Thymus (tissue), 11 donors: ENCODE results near the gene LTBP3. TPM values are rescaled to one million over a fixed set of nuclear protein-coding genes. Genes with fewer than 3 reads are reported as not detected.
"Not testable (repeated sequence)": the region's sequence is repeated elsewhere in the genome, so short reads cannot be mapped to it uniquely, and the experiment has no call there.

ENCODE experiments used
- DNase-seq, 9 donors: peaks; one replicate each; pipeline ENCODE4 v3.0.0-alpha.2; 2013; ENCODE audit warnings: low spot score in 9 of 9, low read depth in 6 of 9, missing footprints in 1 of 9
- H3K27ac ChIP-seq, 2 donors: one replicate each; pipeline ENCODE4 v1.5.1; 2013; ENCODE audit warnings: control low read depth in 1 of 2, low read depth in 1 of 2, low read length in 1 of 2, mild to moderate bottlenecking in 1 of 2, moderate library complexity in 1 of 2
- H3K27me3 ChIP-seq, 2 donors: one replicate each; pipeline ENCODE4 v1.5.1; 2013; ENCODE audit warnings: low read length in 1 of 2; ENCODE audit not compliant: control insufficient read depth in 2 of 2, insufficient read depth in 1 of 2
- H3K36me3 ChIP-seq, 2 donors: one replicate each; pipeline ENCODE4 v1.5.1; 2013; ENCODE audit warnings: low read length in 1 of 2, mild to moderate bottlenecking in 1 of 2, moderate library complexity in 1 of 2; ENCODE audit not compliant: control insufficient read depth in 2 of 2, insufficient read depth in 2 of 2
- H3K4me1 ChIP-seq, 2 donors: one replicate each; pipeline ENCODE4 v1.5.1; 2013; ENCODE audit warnings: low read length in 2 of 2; ENCODE audit not compliant: control insufficient read depth in 2 of 2, insufficient read depth in 2 of 2
- H3K4me3 ChIP-seq, 2 donors: one replicate each; pipeline ENCODE4 v1.5.1; 2013; ENCODE audit warnings: low read length in 2 of 2, control low read depth in 1 of 2, mild to moderate bottlenecking in 1 of 2
- H3K9me3 ChIP-seq, 2 donors: one replicate each; pipeline ENCODE4 v1.5.1; 2013; ENCODE audit warnings: low read length in 1 of 2, mild to moderate bottlenecking in 1 of 2; ENCODE audit not compliant: control insufficient read depth in 2 of 2, insufficient read depth in 1 of 2
- WGBS: extraction: QIAGEN DNeasy Blood & Tissue Kit; methylation state at CpG from one replicate; pipeline ENCODE4 v1.1.7; 2013; 5-methylcytosine and 5-hydroxymethylcytosine counted together
- polyA plus RNA-seq: library from polyadenylated mRNA; stranded (reverse); fragments of 200-250 nt; gene quantifications from one replicate; pipeline ENCODE4 v1.2.3, GENCODE V29; 2013
- total RNA-seq: library from RNA; stranded (reverse); fragments of 120-200 nt; gene quantifications from one replicate; pipeline ENCODE4 v1.2.4, GENCODE V29; 2013
- donor health status: healthy.

The LTBP3 gene
- total and polyA plus RNA-seq, 2 donors: 13.3 to 64.6 TPM

DNA sequence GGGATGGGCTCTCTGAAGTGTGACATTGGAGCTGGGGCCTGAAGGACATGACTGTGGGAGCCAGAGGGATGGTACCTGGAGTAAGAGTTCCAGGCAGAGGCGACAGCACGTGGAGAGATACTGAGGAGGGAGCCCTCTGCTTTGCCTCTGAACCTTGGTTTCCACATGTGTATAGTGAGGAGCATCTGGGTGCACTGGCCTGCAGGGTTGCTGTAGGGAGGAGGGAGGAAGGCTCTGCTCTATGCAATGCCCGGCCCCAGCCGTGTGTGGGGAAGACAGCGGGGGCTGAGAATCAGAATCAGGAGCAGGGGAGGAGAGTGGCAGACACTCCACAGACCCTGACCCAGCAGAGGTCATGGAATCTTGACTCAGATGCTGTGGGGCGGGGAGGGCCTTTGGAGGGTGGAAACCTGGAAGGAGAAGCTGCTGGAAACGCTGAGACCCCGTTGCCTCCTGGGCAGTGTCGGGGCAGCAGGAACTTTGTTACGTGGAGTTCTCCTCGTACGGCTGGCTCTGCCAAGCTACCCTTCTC is 29.3 kb downstream of the LTBP3 start:
- Histone ChIP-seq H3K4me3 (no peak overlapping the region), H3K9me3 (no peaks in the 10 kb centered on the region), H3K27ac (no peak overlapping the region), H3K27me3 (no peaks in the 10 kb centered on the region), H3K4me1 (peaks cover 23 to 33% of the 10 kb centered on the region in 2 donors), H3K36me3 (peaks cover 53 to 56% of the 10 kb centered on the region in 2 donors)
- WGBS: 98% methylated on average over 12 of the region's 12 CpGs
- DNase-seq: no peak

DNA sequence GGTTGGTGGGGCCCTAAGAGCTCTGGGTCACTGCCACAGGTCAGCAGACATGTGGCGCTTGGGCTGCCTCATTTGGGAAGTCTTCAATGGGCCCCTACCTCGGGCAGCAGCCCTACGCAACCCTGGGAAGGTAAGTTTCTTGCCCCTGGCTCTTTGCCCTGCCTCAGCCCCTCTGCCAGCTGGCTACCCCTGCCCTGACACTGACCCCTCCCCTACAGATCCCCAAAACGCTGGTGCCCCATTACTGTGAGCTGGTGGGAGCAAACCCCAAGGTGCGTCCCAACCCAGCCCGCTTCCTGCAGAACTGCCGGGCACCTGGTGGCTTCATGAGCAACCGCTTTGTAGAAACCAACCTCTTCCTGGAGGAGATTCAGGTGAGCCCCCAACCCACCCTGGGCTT is 31.4 kb downstream of the LTBP3 start:
- Histone ChIP-seq H3K4me3 (no peak overlapping the region), H3K36me3 (peaks cover 37 to 39% of the 10 kb centered on the region in 2 donors), H3K27ac (no peak overlapping the region), H3K27me3 (no peaks in the 10 kb centered on the region), H3K9me3 (no peaks in the 10 kb centered on the region), H3K4me1 (peaks cover 29 to 54% of the 10 kb centered on the region in 2 donors)
- WGBS: 96% methylated on average over 8 of the region's 8 CpGs
- no peak for DNase-seq

DNA sequence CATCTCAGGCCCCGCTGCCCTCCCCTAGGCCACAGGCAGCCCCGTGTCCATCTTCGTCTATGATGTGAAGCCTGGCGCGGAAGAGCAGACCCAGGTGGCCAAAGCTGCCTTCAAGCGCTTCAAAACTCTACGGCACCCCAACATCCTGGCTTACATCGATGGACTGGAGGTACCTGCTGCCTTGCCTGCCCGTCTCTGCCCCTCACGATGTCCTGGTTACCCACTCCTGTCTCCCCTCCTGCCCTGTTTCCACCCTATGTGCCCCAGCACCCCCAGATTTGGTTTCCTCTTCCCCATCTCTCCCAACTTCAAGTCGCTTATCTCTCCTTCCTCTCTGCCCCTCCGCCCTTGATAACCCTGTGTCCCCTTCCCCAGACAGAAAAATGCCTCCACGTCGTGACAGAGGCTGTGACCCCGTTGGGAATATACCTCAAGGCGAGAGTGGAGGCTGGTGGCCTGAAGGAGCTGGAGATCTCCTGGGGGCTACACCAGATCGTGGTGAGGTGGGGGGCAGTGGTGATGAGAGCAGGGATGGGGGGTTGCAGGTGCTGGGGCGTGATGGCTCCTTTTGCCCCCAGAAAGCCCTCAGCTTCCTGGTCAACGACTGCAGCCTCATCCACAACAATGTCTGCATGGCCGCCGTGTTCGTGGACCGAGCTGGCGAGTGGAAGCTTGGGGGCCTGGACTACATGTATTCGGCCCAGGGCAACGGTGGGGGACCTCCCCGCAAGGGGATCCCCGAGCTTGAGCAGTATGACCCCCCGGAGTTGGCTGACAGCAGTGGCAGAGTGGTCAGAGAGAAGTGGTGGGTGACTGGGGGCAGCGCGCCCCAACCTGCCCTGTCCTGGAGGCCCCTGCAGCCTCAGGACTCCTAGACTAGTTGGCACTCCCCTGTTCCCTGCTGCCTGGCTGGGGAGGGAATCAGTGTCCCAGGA is 32.3 kb downstream of the LTBP3 start:
- H3K4me1 ChIP-seq: peaks cover 29 to 57% of the 10 kb centered on the region in 2 donors
- no peaks in the 10 kb centered on the region for H3K9me3 ChIP-seq
- peak overlapping the region; percentile 10 to 33 for H3K27ac ChIP-seq
- DNase-seq: peak in 2 of 9 donors; percentile 21 to 48
- 54% methylated on average over 31 of the region's 31 CpGs for WGBS
- peak overlapping the region; percentile 68 to 98 for H3K4me3 ChIP-seq
- no peaks in the 10 kb centered on the region for H3K27me3 ChIP-seq
- peaks cover 28 to 29% of the 10 kb centered on the region in 2 donors for H3K36me3 ChIP-seq

DNA sequence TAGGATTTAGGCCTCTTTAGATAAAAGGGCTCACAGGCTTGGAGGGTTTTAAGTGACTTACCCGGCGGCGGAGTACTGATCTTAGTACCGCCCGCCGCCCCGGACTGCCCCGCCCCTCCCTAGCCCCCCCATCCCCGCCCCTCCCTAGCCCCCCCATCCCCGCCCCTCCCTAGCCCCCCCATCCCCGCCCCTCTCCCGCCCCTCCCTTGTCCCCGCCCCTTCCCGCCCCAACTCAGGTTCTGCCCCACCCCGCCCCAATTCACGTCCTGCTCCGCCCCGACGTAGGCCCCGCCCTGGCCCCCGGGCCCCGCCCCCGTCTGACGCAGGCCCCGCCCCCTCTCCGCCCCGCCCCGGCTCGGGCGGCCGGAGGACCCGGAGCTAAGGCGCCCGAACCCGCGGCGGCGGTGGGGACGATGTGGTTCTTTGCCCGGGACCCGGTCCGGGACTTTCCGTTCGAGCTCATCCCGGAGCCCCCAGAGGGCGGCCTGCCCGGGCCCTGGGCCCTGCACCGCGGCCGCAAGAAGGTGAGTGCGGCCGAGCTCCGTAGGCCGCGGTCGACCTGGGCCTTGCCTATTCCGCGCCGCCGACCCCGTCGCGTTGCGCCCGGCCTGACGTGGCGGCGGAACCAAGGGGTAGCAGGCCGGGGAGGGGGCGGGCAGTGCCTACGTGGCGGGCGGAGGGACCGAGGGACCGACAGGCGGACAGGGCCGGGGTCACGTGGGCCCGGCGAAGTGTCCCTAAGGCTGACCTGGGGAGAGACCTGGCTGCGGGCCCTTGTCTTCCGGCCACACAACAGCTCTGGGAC is 33.2 kb downstream of the LTBP3 start, which contains the start of gene SCYL1:
Gene SCYL1, plus strand, starts transcription at position 343 of the 805 bp plus-strand sequence. Its CDS starts 71 bp downstream, at position 414.
- H3K4me3 ChIP-seq: peak within 1 kb of the TSS; percentile 68 to 98
- no peaks in the 10 kb centered on the region for H3K27me3 ChIP-seq
- H3K36me3 ChIP-seq: peaks cover 19 to 21% of the 10 kb centered on the region in 2 donors
- peak in 5 of 9 donors; percentile 59 to 85 (median 68) for DNase-seq
- H3K9me3 ChIP-seq: no peaks in the 10 kb centered on the region
- under 1% methylated on average over 81 of the region's 82 CpGs for WGBS
- H3K27ac ChIP-seq: peak within 1 kb of the TSS; percentile 81 to 91
- H3K4me1 ChIP-seq: peaks cover 27 to 54% of the 10 kb centered on the region in 2 donors

DNA sequence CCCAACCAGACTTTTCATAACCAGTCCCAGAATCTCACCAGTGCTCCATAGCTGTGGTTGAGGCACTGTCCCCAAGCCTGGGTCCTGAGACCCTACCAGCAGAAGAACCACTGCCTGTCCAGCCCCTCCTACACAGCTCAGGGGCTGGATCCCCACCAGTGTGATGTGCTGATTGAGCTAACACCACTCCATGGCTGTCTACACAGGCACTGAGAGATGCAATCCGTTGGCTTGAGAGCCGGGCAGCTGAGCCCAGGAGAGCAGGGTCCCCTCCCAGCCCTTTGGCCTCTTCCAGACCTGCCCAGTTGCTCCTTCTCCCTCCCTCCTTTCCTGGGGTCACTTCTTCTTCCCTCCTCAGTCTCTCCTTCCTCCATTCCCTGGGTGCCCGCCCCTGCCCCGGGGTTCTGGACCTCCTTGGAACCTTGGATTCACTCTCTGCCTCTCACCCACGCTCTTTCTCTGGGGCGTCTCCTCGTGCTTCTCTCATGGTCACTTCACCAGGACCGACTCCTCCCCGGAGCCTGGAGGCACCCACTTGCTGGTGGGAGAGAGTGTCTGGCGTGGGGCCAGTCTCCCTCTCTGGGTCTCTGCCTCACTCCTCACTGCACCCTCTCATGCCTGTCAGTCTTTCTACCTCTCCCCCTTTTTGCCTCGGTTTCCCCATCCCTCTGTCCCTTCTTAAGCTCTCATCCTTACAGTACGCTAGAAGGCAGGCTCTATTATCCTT is 34.0 kb downstream of the LTBP3 start:
- Histone ChIP-seq H3K27me3 (no peaks in the 10 kb centered on the region), H3K36me3 (peaks cover 13 to 16% of the 10 kb centered on the region in 2 donors), H3K4me3 (peak overlapping the region; percentile 4 to 47), H3K4me1 (peaks cover 22 to 46% of the 10 kb centered on the region in 2 donors), H3K9me3 (no peaks in the 10 kb centered on the region), H3K27ac (peak overlapping the region; percentile 81 to 91)
- 73% methylated on average over 12 of the region's 12 CpGs for WGBS
- no peak for DNase-seq

DNA sequence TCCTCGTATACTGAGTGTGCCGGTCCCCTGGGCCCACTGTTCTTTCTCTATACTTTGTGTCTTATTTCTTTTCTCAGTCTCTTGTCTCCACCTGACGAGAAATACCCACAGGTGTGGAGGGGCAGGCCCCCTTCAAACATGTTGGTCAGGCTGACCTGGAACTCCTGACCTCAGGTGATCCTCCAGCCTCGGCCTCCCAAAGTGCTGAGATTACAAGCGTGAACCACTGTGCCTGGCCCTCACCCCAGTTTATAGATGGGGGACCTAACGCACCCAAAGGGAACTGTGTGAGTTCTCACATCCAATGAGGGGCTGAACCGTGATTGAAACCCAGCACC is 34.6 kb downstream of the LTBP3 start:
- WGBS: 72% methylated on average over 7 of the region's 7 CpGs
- H3K36me3 ChIP-seq: peaks cover 9 to 13% of the 10 kb centered on the region in 2 donors
- peaks cover 21 to 44% of the 10 kb centered on the region in 2 donors for H3K4me1 ChIP-seq
- not testable (repeated sequence) for DNase-seq, H3K4me3 ChIP-seq, H3K27me3 ChIP-seq, H3K9me3 ChIP-seq
- peak overlapping the region; percentile 81 to 91 for H3K27ac ChIP-seq

DNA sequence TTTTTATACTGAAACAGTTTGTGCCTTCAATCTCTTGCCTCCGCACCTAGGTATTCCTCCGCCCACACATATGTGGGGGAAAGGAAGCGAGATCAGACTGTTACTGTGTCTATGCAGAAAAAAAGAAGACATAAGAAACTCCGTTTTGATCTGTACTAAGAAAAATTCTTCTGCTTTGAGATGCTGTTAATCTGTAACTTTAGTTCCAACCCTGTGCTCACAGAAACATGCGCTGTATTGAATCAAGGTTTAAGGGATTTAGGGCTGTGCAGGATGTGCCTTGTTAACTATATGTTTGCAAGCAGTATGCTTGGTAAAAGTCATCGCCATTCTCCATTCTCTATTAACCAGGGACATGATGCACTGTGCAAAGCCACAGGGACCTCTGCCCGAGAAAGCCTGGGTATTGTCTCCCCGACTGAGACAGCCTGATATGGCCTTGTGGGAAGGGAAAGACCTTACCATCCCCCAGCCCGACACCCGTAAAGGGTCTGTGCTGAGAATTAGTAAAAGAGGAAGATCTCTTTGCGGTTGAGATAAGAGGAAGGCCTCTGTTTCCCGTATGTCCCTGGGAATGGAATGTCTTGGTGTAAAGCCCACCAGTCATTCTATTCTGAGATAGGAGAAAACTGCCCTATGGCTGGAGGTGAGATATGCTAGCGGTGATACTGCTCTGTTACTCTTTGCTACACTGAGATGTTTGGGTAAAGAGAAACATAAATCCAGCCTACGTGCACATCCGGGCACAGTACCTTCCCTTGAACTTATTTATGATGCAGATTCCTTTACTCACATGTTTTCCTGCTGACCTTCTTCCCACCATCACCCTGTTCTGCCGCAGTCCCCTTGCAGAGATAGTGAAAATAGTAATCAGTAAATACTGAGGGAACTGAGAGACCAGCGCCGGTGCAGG is 35.2 kb downstream of the LTBP3 start:
- not testable (repeated sequence) for H3K9me3 ChIP-seq, H3K27me3 ChIP-seq
- peak overlapping the region; percentile 81 to 91 for H3K27ac ChIP-seq
- peak in 5 of 9 donors; percentile 30 to 80 (median 56) for DNase-seq
- WGBS: 12% methylated on average over 18 of the region's 18 CpGs
- peaks cover 9 to 13% of the 10 kb centered on the region in 2 donors for H3K36me3 ChIP-seq
- peaks cover 21 to 44% of the 10 kb centered on the region in 2 donors for H3K4me1 ChIP-seq
- H3K4me3 ChIP-seq: peak overlapping the region; percentile 3 to 26
